ENCODE data around the gene BDH1. TPM values are rescaled to one million over a fixed set of nuclear protein-coding genes. Genes with fewer than 3 reads are reported as not detected.
"Not testable (repeated sequence)": the region's sequence is repeated elsewhere in the genome, so short reads cannot be mapped to it uniquely, and the experiment has no call there.

BDH1 gene
- total RNA-seq, 2 donors from 2014 or later = 4.0 to 48.3 TPM

GRCh38 chr3:197478746-197479668 is 76.8 kb downstream of the BDH1 start:
- Histone ChIP-seq H3K4me3 (no peak overlapping the region), H3K4me1 (no peaks in the 10 kb centered on the region), H3K9me3 (no peaks in the 10 kb centered on the region), H3K27me3 (no peaks in the 10 kb centered on the region), H3K27ac (no peak overlapping the region), H3K36me3 (no peaks in the 10 kb centered on the region)
- no peak for TF ChIP-seq CTCF (IDR thresholded peaks at IDR 0.05)
- no peak for DNase-seq (ENCODE audit: low spot score)

- DNase-seq (ENCODE audit: low spot score); H3K4me3 ChIP-seq; H3K27ac ChIP-seq; H3K36me3 ChIP-seq; H3K27me3 ChIP-seq; H3K9me3 ChIP-seq; H3K4me1 ChIP-seq: not testable (repeated sequence)
These were observed 78.0 kb downstream of the BDH1 start for GRCh38 chr3:197477816-197478215.

- no peaks in the 10 kb centered on the region for H3K27me3 ChIP-seq
- no peaks in the 10 kb centered on the region for H3K9me3 ChIP-seq
- H3K36me3 ChIP-seq = no peaks in the 10 kb centered on the region
- TF ChIP-seq CTCF (IDR thresholded peaks at IDR 0.05) = no peak
- no peak overlapping the region for H3K4me3 ChIP-seq
- no peaks in the 10 kb centered on the region for H3K4me1 ChIP-seq
- H3K27ac ChIP-seq = no peak overlapping the region
- DNase-seq (ENCODE audit: low spot score) = no peak
These were observed 79.7 kb downstream of the BDH1 start for GRCh38 chr3:197475997-197476525.

GRCh38 chr3:197475514-197475913 is 80.3 kb downstream of the BDH1 start:
- Histone ChIP-seq H3K9me3 (no peaks in the 10 kb centered on the region), H3K36me3 (no peaks in the 10 kb centered on the region), H3K4me1 (no peaks in the 10 kb centered on the region), H3K27ac (no peak overlapping the region), H3K27me3 (no peaks in the 10 kb centered on the region), H3K4me3 (no peak overlapping the region)
- no peak for TF ChIP-seq CTCF (IDR thresholded peaks at IDR 0.05)
- no peak for DNase-seq (ENCODE audit: low spot score)

GRCh38 chr3:197472151-197472550 is 83.6 kb downstream of the BDH1 start:
- TF ChIP-seq CTCF (IDR thresholded peaks at IDR 0.05) = no peak
- Histone ChIP-seq H3K4me3 (no peak overlapping the region), H3K9me3 (no peaks in the 10 kb centered on the region), H3K27ac (no peak overlapping the region), H3K27me3 (no peaks in the 10 kb centered on the region), H3K36me3 (no peaks in the 10 kb centered on the region), H3K4me1 (peaks cover 0 to 5% of the 10 kb centered on the region in 2 donors)
- no peak for DNase-seq (ENCODE audit: low spot score)

- no peak overlapping the region for H3K27ac ChIP-seq
- H3K27me3 ChIP-seq = no peaks in the 10 kb centered on the region
- DNase-seq (ENCODE audit: low spot score) = no peak
- H3K9me3 ChIP-seq = no peaks in the 10 kb centered on the region
- H3K36me3 ChIP-seq = no peaks in the 10 kb centered on the region
- H3K4me3 ChIP-seq = no peak overlapping the region
- TF ChIP-seq CTCF (IDR thresholded peaks at IDR 0.05) = no peak
- peaks cover 0 to 12% of the 10 kb centered on the region in 2 donors for H3K4me1 ChIP-seq
These were observed 84.4 kb downstream of the BDH1 start for GRCh38 chr3:197471221-197472010.

Data from right atrium auricular region (tissue), 2 donors.